Epithelial cell of esophagus (primary cell): ENCODE measurements around the gene H1-8.

Experiments used
- DNase-seq: peaks from one replicate; pipeline ENCODE4 v3.0.0; 2010; ENCODE audit warnings: low read depth
- H3K4me3 ChIP-seq: 2 replicates; pipeline ENCODE4 v1.5.1; 2011; ENCODE audit warnings: mild to moderate bottlenecking, low read length, control low read depth
- TF ChIP-seq, protein P1 (sequence below): IDR thresholded peaks from 2 replicates; pipeline ENCODE4 v1.5.1; 2011; ENCODE audit warnings: low read depth, mild to moderate bottlenecking, low read length, control low read depth, inconsistent platforms; ENCODE audit not compliant: insufficient read depth; ENCODE audit errors: missing control alignments

H1-8 gene

DNA sequence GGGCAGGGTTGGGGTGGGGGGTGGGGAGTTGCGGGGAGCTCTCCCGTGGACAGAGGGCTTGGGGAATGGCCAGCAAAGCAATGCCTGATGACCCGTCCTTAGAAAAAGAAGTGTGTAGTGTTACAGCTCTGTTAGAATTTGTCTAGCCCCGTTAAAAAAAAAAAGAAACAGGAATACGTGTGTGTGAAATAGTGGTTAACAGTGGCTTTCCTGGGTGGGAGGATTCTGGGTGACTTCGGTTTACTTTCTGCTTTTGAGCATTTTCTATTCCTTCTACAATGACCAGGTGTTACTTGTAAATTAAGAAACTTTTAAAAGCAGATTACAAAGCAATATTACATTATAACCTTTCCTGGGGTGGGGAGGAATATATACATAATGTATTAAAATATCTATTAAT, 25.0 kb downstream of the H1-8 start:
- no peak overlapping the region for H3K4me3 ChIP-seq
- TF ChIP-seq, protein P1, sequence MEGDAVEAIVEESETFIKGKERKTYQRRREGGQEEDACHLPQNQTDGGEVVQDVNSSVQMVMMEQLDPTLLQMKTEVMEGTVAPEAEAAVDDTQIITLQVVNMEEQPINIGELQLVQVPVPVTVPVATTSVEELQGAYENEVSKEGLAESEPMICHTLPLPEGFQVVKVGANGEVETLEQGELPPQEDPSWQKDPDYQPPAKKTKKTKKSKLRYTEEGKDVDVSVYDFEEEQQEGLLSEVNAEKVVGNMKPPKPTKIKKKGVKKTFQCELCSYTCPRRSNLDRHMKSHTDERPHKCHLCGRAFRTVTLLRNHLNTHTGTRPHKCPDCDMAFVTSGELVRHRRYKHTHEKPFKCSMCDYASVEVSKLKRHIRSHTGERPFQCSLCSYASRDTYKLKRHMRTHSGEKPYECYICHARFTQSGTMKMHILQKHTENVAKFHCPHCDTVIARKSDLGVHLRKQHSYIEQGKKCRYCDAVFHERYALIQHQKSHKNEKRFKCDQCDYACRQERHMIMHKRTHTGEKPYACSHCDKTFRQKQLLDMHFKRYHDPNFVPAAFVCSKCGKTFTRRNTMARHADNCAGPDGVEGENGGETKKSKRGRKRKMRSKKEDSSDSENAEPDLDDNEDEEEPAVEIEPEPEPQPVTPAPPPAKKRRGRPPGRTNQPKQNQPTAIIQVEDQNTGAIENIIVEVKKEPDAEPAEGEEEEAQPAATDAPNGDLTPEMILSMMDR: no peak
- DNase-seq: no peak

DNA sequence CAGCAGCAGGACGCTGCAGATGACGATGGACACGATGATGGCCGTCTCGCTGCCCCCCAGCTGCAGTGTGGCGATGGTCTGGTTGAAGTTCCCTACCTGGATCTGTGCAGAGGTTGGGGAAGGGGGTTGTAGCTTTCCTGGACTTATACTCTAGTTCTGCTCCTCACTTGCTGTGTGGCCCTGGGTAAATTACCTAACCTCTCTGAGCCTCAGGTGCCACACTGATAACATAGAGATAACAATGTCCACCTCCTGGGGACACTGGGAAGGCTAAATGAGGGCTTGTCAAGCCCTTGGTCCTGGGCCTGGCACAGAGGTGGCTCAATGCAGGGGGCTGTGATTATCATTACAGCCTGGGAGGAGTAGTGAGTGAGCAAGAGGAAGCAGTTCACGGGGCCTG, 26.9 kb downstream of the H1-8 start:
- H3K4me3 ChIP-seq: no peak overlapping the region
- no peak for DNase-seq
- TF ChIP-seq, protein P1: no peak

GRCh38 chr3:129571605-129572547, 28.9 kb downstream of the H1-8 start:
- DNase-seq: no peak
- no peak overlapping the region for H3K4me3 ChIP-seq
- TF ChIP-seq, protein P1: no peak

DNA sequence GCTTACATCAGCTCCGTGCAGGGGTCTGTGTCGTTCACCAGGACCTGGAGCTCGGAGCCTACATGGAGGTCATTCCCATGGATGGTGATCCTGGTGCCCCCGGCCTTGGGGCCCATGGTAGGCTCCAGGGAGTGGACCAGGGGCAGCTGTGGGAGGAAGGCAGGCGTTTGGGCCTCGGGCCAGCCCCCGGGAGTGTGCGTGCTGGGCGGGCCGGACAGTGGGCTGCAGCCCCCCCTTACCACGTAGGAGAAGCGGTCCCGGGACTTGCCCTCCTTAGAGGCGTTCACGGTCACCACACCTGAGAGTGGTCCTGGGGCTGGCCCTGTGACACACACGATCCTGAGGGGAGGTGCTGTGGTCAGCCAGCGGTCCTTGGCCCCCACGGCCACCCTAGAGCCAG, 29.6 kb downstream of the H1-8 start:
- no peak overlapping the region for H3K4me3 ChIP-seq
- DNase-seq: no peak
- TF ChIP-seq, protein P1: no peak

GRCh38 chr3:129573493-129573892, 30.5 kb downstream of the H1-8 start:
- no peak overlapping the region for H3K4me3 ChIP-seq
- TF ChIP-seq, protein P1: no peak
- DNase-seq: no peak

GRCh38 chr3:129574206-129574605, 31.2 kb downstream of the H1-8 start:
- H3K4me3 ChIP-seq: no peak overlapping the region
- no peak for DNase-seq
- TF ChIP-seq, protein P1: no peak

DNA sequence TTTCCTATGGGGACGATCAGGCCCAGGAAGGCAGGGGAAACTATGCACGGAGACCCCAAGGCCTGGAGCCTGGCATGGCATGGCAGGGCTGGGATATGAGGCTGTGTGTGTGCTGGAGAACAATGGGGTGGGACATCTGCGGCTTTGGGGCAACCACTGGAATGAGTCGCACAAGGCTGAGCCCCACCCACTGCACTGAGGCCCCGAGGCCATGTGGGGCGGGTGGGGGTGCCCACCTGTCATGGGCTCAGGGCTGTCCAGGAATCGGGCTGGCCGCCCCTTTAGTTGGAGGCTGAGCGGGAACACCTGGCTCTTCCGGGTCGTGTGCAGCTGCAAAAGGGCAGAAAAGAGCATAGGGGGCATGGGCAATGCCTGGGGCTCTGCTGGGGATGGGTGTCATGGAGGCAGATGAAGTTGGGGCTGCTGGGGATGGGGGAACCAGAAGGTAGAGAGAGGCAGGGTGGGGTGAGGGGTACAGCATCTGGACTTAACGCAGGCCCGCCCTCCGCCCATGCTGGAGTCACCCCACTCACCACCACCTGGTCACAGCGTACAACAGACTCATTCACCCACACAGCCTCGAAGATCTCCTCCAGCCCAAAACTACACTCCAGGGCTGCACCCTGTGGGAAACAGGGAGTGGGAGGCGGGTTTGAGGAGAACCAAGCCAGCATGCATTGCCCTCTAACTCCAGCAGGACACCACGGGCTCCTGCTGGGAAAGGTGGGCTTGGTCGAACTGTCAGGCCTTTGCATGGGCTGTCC, 32.4 kb downstream of the H1-8 start:
- TF ChIP-seq, protein P1: no peak
- H3K4me3 ChIP-seq: no peak overlapping the region

More for the DNA sequence above, 32.4 kb downstream of the H1-8 start:
- no peak for DNase-seq
